Measurements from ENCODE around the gene AOPEP.

DNA sequence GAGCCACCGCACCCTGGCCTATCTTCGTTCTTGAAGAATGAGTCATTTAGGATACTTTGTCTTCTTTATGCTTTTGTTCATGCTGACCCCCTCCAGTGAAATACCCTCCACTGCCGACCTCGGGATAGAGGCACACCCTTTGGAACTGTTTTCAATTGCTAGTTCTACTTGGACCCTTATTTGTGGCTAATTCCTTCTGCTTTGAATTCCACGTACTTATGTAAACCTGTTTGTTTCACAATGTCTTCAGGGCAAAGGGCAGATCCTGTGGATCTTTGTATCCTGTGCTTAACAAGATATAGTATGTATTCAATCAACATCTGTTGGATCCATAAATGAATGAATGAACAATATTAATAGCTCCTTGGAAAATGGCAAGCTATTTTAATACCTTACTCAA is 19.6 kb upstream of the AOPEP start:
- TF ChIP-seq ZNF232 (CRISPR knock-in tag; IDR thresholded peaks at IDR 0.05) (no peak), SOX15 (CRISPR knock-in tag; IDR thresholded peaks at IDR 0.05) (no peak), CREM (CRISPR knock-in tag; IDR thresholded peaks at IDR 0.05) (no peak), HMGA2 (CRISPR knock-in tag; IDR thresholded peaks at IDR 0.05) (no peak), ZNF263 (CRISPR knock-in tag; IDR thresholded peaks at IDR 0.05; ENCODE audit: low read depth) (no peak)
- TF ChIP-seq, protein P1, sequence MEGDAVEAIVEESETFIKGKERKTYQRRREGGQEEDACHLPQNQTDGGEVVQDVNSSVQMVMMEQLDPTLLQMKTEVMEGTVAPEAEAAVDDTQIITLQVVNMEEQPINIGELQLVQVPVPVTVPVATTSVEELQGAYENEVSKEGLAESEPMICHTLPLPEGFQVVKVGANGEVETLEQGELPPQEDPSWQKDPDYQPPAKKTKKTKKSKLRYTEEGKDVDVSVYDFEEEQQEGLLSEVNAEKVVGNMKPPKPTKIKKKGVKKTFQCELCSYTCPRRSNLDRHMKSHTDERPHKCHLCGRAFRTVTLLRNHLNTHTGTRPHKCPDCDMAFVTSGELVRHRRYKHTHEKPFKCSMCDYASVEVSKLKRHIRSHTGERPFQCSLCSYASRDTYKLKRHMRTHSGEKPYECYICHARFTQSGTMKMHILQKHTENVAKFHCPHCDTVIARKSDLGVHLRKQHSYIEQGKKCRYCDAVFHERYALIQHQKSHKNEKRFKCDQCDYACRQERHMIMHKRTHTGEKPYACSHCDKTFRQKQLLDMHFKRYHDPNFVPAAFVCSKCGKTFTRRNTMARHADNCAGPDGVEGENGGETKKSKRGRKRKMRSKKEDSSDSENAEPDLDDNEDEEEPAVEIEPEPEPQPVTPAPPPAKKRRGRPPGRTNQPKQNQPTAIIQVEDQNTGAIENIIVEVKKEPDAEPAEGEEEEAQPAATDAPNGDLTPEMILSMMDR (IDR thresholded peaks at IDR 0.05), result no peak

All from WTC11 (cell line).